ENCODE data around the gene PAAF1.

The PAAF1 gene

DNA sequence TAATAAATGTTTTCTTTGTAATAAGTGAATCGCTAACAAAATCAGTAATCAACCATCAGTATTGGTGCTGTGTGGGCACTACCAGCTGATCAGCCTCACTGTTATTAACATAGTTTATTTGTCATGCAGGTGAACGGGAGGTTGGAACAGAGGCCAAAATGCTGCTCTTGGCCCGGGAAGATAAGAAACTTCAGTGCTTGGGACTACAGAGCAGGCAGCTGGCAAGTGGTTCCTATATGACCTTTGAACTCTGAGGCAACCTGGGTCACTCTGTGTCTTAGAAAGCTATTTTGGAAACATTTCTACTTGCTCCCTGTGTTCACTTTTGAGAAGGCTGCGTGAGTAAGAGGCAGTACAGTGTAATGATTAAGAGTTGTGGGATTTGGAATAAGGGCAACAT lies 37.5 kb downstream of the PAAF1 start:
- in situ Hi-C loops (cut with MboI; ENCODE audit: low sequenced_read_pairs, unreplicated experiment), result no loop called here
- no peak for DNase-seq (ENCODE audit: low spot score)
- TF ChIP-seq, protein P1, sequence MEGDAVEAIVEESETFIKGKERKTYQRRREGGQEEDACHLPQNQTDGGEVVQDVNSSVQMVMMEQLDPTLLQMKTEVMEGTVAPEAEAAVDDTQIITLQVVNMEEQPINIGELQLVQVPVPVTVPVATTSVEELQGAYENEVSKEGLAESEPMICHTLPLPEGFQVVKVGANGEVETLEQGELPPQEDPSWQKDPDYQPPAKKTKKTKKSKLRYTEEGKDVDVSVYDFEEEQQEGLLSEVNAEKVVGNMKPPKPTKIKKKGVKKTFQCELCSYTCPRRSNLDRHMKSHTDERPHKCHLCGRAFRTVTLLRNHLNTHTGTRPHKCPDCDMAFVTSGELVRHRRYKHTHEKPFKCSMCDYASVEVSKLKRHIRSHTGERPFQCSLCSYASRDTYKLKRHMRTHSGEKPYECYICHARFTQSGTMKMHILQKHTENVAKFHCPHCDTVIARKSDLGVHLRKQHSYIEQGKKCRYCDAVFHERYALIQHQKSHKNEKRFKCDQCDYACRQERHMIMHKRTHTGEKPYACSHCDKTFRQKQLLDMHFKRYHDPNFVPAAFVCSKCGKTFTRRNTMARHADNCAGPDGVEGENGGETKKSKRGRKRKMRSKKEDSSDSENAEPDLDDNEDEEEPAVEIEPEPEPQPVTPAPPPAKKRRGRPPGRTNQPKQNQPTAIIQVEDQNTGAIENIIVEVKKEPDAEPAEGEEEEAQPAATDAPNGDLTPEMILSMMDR (IDR thresholded peaks at IDR 0.05; ENCODE audit: borderline replicate concordance, control extremely low read depth, extremely low read depth, insufficient read depth, missing control alignments), result no peak

DNA sequence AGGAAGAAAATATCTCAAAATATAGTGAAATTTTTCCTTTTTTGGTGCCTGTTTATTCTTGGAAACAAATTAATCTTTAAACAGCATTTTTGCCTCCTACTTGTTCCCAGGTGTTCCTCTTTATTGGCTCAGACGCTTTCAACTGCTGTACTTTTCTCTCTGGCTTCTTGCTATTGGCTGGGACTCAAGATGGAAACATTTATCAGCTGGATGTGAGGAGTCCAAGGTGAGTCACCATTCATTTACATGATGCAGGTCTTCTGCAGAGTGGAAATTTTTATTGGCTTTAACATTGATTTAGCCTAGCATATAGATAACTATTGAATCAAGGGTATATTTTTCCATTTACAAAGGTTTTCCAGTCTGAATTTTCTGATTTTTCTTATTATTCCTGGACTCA lies 39.6 kb downstream of the PAAF1 start:
- no peak for DNase-seq (ENCODE audit: low spot score)
- TF ChIP-seq, protein P1 (IDR thresholded peaks at IDR 0.05; ENCODE audit: borderline replicate concordance, control extremely low read depth, extremely low read depth, insufficient read depth, missing control alignments), result no peak
- in situ Hi-C loops (cut with MboI; ENCODE audit: low sequenced_read_pairs, unreplicated experiment), result no loop called here

DNA sequence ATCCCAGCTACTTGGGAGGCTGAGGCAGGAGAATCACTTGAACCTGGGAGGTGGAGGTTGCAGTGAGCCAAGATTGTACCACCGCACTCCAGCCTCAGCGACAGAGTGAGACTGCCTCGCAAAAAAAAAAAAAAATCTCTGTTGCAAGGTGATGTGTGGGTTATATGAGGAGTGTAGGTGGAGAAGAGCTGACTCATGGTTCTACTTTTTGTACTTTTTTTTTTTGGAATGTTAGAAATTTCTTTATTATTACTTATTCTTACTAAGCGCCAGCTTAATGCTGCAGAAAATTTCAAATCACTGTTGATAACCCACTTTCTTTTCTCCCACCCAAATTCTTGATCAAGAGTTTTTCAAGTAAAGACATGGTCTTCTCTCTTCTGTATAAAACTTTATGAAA lies 44.4 kb downstream of the PAAF1 start:
- TF ChIP-seq, protein P1 (IDR thresholded peaks at IDR 0.05; ENCODE audit: borderline replicate concordance, control extremely low read depth, extremely low read depth, insufficient read depth, missing control alignments), result no peak
- in situ Hi-C loops (cut with MboI; ENCODE audit: low sequenced_read_pairs, unreplicated experiment), result no loop called here

DNA sequence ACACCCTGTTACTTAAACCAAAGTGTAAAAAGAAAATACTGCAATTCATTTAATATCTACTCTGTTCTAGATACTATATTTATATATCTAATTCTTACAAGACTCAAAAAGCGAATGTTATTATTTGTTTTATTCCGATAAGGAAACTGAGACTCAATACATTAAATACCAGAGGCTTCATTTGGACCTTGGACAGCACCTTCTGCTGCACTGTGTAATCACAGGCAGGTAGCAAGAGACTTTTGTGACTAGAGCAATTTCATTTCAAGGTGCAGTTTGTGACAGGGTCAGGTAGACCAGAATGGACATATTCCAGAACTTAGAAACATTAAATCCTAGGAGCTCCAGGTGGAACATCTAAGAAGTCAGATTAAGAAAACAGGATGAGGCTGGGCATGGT lies 52.6 kb downstream of the PAAF1 start:
- no peak for DNase-seq (ENCODE audit: low spot score)
- TF ChIP-seq, protein P1 (IDR thresholded peaks at IDR 0.05; ENCODE audit: borderline replicate concordance, control extremely low read depth, extremely low read depth, insufficient read depth, missing control alignments), result no peak
- in situ Hi-C loops (cut with MboI; ENCODE audit: low sequenced_read_pairs, unreplicated experiment), result no loop called here

More for the DNA sequence above, 44.4 kb downstream of the PAAF1 start:
- DNase-seq (ENCODE audit: low spot score), result no peak

DNA sequence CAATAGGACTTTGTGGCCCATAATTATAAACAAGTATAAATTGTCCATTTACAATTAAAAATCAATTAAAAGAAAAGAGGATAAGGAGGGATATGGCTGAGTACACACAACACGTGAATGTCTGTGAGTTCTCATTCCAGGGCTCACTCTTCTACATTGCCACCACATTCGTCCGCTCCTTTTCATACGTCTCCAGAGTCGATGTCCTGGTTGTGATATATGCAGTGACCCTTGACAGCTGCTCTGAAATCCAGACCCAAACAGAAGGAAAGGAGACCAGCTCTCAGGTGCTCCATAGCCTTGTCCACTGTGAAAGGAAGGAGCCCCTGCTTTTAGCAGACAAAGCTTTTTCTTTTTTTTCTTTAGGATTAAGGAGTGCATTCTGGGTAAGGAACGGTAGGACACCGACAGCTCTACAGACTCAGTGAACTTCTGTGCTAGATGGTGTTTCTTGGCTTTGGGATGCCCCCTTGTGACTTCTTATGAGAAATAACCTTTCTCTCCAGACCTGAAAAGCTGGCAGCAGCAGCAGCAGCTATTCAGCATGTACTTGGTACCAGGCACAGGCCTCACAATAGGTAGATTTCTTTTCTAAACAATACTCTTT lies 54.3 kb downstream of the PAAF1 start:
- TF ChIP-seq, protein P1 (IDR thresholded peaks at IDR 0.05; ENCODE audit: borderline replicate concordance, control extremely low read depth, extremely low read depth, insufficient read depth, missing control alignments), result no peak
- in situ Hi-C loops (cut with MboI; ENCODE audit: low sequenced_read_pairs, unreplicated experiment), result no loop called here
- DNase-seq (ENCODE audit: low spot score), result peak; percentile 58

DNA sequence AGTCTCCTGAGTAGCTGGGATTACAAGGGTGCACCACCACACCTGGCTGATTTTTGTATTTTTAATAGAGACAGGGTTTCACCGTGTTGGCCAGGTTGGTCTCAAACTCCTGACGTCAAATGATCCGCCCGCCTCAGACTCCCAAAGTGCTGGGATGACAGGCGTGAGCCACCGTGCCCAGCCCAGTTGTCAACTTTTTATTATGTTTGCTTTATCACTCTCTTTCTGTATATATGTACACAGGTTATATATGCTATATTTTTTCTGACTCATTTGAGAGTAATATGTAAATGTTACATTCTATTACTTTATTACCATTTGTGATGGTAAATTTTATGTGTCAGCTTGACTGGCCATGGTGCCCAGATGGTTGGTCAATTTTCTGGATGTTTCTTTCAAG lies 55.2 kb downstream of the PAAF1 start:
- TF ChIP-seq, protein P1 (IDR thresholded peaks at IDR 0.05; ENCODE audit: borderline replicate concordance, control extremely low read depth, extremely low read depth, insufficient read depth, missing control alignments), result no peak
- no peak for DNase-seq (ENCODE audit: low spot score)
- in situ Hi-C loops (cut with MboI; ENCODE audit: low sequenced_read_pairs, unreplicated experiment), result no loop called here
